Heart left ventricle (tissue), 13 donors: ENCODE measurements around the gene HOXB6.

Source experiments
- POLR2A ChIP-seq, 2 donors: fragments of 450-650 bp; IDR thresholded peaks; one replicate each; pipeline ENCODE4 v1.6.1; 2017; ENCODE audit warnings: antibody characterized with exemption in 2 of 2, mild to moderate bottlenecking in 2 of 2, moderate library complexity in 2 of 2
- TF ChIP-seq, protein P1 (sequence below), 12 donors: fragments of 200-600 bp; sonication (generic) in 4 of 12; IDR thresholded peaks; one replicate each; pipeline versions ENCODE4 v1.5.0 to v1.8.0; 2018 to 2022; ENCODE audit warnings: antibody characterized with exemption in 12 of 12, mild to moderate bottlenecking in 5 of 12
- donor health status: ischemic (EF 13 %, LVEDD 7.1; RV severe dilation, severe dysfunction).
- donor health status: DM: no; HTN: yes; CAD: no.
- donor health status: DM: no; HTN: no; CAD: no.
- donor health status: ischemic (EF 25% LVEDD 6.9; RV normal size, moderate dysfunction).
- donor health status: ischemic (EF 25% LVEDD 5.7; RV mildly dilated, moderate dysfunction).
- donor health status: ischemic (EF 35%, LVEDD 5.7; RV mildly dilated, moderate dysfunction).
- donor health status: nonischemic (EF 11% LVEDD 7.7; RV severe dilation, severe dysfunction).
- donor health status: DM: yes; HTN: yes; CAD: no.
- donor health status: PGD.
- donor health status: ischemic (EF 29% LVEDD 5.4; RV normal size, mild dysfunction).
- donor health status: nonischemic (EF 23%, LVEDD 6.1; RV moderate dilation, normal function).

DNA sequence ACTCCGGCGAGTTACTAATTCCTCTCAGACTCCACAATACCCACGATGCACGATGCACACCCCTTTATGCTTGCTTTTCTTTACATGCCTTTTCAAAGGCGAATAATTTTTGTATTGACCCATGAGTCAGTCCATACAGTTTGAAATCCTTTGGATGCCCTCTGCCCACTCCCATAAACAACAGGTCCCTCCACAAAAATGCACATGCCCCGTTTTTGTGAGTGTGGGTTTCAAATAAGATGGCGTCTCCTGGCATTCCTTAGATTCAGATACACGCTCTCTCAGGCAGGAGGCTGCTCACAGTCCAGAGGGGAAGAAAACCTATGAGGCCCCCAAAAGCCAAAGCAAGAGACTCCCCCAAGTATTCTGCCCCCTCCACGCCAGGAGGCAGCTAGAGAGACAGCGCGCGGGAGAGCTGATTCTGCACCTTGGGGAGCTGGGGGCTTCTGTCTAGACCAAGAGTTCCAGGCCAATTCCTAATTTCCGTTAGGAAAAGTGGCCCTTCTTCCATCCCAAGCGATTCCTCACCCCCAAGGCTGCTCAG, 40.9 kb upstream of the HOXB6 start:
- TF ChIP-seq POLR2A (IDR thresholded peaks at IDR 0.05) = no peak
- TF ChIP-seq, protein P1, sequence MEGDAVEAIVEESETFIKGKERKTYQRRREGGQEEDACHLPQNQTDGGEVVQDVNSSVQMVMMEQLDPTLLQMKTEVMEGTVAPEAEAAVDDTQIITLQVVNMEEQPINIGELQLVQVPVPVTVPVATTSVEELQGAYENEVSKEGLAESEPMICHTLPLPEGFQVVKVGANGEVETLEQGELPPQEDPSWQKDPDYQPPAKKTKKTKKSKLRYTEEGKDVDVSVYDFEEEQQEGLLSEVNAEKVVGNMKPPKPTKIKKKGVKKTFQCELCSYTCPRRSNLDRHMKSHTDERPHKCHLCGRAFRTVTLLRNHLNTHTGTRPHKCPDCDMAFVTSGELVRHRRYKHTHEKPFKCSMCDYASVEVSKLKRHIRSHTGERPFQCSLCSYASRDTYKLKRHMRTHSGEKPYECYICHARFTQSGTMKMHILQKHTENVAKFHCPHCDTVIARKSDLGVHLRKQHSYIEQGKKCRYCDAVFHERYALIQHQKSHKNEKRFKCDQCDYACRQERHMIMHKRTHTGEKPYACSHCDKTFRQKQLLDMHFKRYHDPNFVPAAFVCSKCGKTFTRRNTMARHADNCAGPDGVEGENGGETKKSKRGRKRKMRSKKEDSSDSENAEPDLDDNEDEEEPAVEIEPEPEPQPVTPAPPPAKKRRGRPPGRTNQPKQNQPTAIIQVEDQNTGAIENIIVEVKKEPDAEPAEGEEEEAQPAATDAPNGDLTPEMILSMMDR (IDR thresholded peaks at IDR 0.05) = no peak
